Motor neuron (in vitro differentiated cells): Measurements from ENCODE around the gene ITGAL. TPM values are rescaled to one million over a fixed set of nuclear protein-coding genes. Genes with fewer than 3 reads are reported as not detected.

ENCODE experiments used
- ATAC-seq, 8 experiments: fragments of 200-7000 bp; cut with Tn5 transposase; replicated peaks in 6 of 8; 2 replicates each; pipeline ENCODE4 v1.8.0; 2021; ENCODE audit warnings: mild to moderate bottlenecking in 8 of 8, moderate library complexity in 8 of 8
- H3K27ac ChIP-seq, 2 donors: fragments of 250-450 bp; sonication (Bioruptor Pico); 2 replicates each; pipeline ENCODE4 v1.9.0; 2021; ENCODE audit warnings: antibody characterized with exemption in 2 of 2, mild to moderate bottlenecking in 2 of 2, moderate library complexity in 1 of 2
- H3K4me1 ChIP-seq, 2 donors: fragments of 250-450 bp; sonication (Bioruptor Pico); replicated peaks in 1 of 2; 2 replicates each; pipeline ENCODE4 v1.6.1; 2021; ENCODE audit warnings: antibody characterized with exemption in 2 of 2, mild to moderate bottlenecking in 2 of 2, moderate library complexity in 1 of 2
- H3K4me3 ChIP-seq, 5 donors: fragments of 250-450 bp; sonication (Bioruptor Pico); 2 replicates each; pipeline ENCODE4 v1.9.0; 2021; ENCODE audit warnings: antibody characterized with exemption in 5 of 5, mild to moderate bottlenecking in 5 of 5, moderate library complexity in 4 of 5
- WGBS, 10 experiments: fragments of 450-650 bp; shearing (Covaris generic); methylation state at CpG; one replicate each; pipeline ENCODE4 v1.0.0; 2022; 5-methylcytosine and 5-hydroxymethylcytosine counted together
- in situ Hi-C, 9 experiments: fragments of 400-800 bp; cut with MboI; loops; one replicate each; pipeline ENCODE4 v1.15.0; 2021; ENCODE audit warnings: low sequenced_read_pairs in 9 of 9, low pct_unique_long_range_greater_than_20kb in 2 of 9; ENCODE audit not compliant: unreplicated experiment in 9 of 9
- total RNA-seq, 8 experiments: library from RNA; unstranded; fragments of 300-600 nt; gene quantifications; 2 replicates each; pipeline versions ENCODE4 v1.2.3 to v1.2.4, GENCODE V29; 2022

The ITGAL gene
- total RNA-seq, 8 experiments from 2014 or later: 0.05 to 1.9 (median 0.52) TPM

GRCh38 chr16:30526823-30527634, 54.5 kb downstream of the ITGAL start:
- Histone ChIP-seq H3K27ac (peak overlapping the region; percentile 96 to 99), H3K4me1 (peaks cover 6% of the 10 kb centered on the region in 2 donors), H3K4me3 (peak overlapping the region; percentile 63 to 96 (median 84))
- in situ Hi-C loops: no loop called here
- peak; percentile 84 to 92 (median 88) for ATAC-seq
- 0% methylated on average over 1 of the region's 79 CpGs; no CpG with 5 or more reads in 8 of the 10 experiments for WGBS, 10 experiments

- Histone ChIP-seq H3K27ac (peak overlapping the region; percentile 18 to 52), H3K4me1 (peaks cover 6% of the 10 kb centered on the region in 2 donors), H3K4me3 (peak overlapping the region; percentile 9 to 90 (median 63))
- peak in 2 of 8 experiments; percentile 0 for ATAC-seq
- 0 to 82% (median 48%) methylated on average over 1 to 10 of the region's 14 CpGs; no CpG with 5 or more reads in 1 of the 10 experiments for WGBS, 10 experiments
- in situ Hi-C loops: no loop called here
These were observed 55.2 kb downstream of the ITGAL start for GRCh38 chr16:30527635-30528178.

GRCh38 chr16:30528799-30529457, 56.4 kb downstream of the ITGAL start:
- WGBS, 10 experiments: 0 to 100% (median 90%) methylated on average over 1 to 3 of the region's 4 CpGs; no CpG with 5 or more reads in 3 of the 10 experiments
- H3K4me1 ChIP-seq: peaks cover 13 to 15% of the 10 kb centered on the region in 2 donors
- no peak overlapping the region for H3K4me3 ChIP-seq
- in situ Hi-C loops: no loop called here
- H3K27ac ChIP-seq: no peak overlapping the region
- no peak for ATAC-seq

GRCh38 chr16:30530163-30531037, 57.9 kb downstream of the ITGAL start:
- no peak for ATAC-seq

GRCh38 chr16:30532285-30533145, 60.0 kb downstream of the ITGAL start:
- no peak for ATAC-seq
- 85 to 100% (median 97%) methylated on average over 1 to 27 of the region's 57 CpGs; no CpG with 5 or more reads in 7 of the 10 experiments for WGBS, 10 experiments
- H3K27ac ChIP-seq: no peak overlapping the region
- no peak overlapping the region for H3K4me3 ChIP-seq
- H3K4me1 ChIP-seq: peaks cover 20 to 27% of the 10 kb centered on the region in 2 donors
- in situ Hi-C loops: no loop called here

More at GRCh38 chr16:30530163-30531037, 57.9 kb downstream of the ITGAL start:
- Histone ChIP-seq H3K4me3 (no peak overlapping the region), H3K27ac (no peak overlapping the region), H3K4me1 (peaks cover 14 to 16% of the 10 kb centered on the region in 2 donors)
- in situ Hi-C loops: no loop called here
- 73 to 100% (median 97%) methylated on average over 1 to 8 of the region's 13 CpGs; no CpG with 5 or more reads in 1 of the 10 experiments for WGBS, 10 experiments

- Histone ChIP-seq H3K4me1 (peaks cover 14 to 21% of the 10 kb centered on the region in 2 donors), H3K27ac (no peak overlapping the region), H3K4me3 (no peak overlapping the region)
- 74 to 87% methylated on average over 7 of the region's 11 CpGs; no CpG with 5 or more reads in 8 of the 10 experiments for WGBS, 10 experiments
- no peak for ATAC-seq
- in situ Hi-C loops: no loop called here
These were observed 60.6 kb downstream of the ITGAL start for GRCh38 chr16:30533146-30533522.

GRCh38 chr16:30533748-30534367, 61.3 kb downstream of the ITGAL start:
- H3K4me1 ChIP-seq: peaks cover 14 to 21% of the 10 kb centered on the region in 2 donors
- in situ Hi-C loops: no loop called here
- WGBS, 10 experiments: 0 to 74% (median 35%) methylated on average over 1 to 8 of the region's 29 CpGs; no CpG with 5 or more reads in 2 of the 10 experiments
- peak overlapping the region; percentile 48 to 61 (median 53) for H3K4me3 ChIP-seq
- peak in 2 of 8 experiments; percentile 0 to 3 for ATAC-seq
- peak overlapping the region; percentile 84 to 85 for H3K27ac ChIP-seq

- in situ Hi-C loops: no loop called here
- Histone ChIP-seq H3K4me3 (peak within 1 kb of the TSS; percentile 48 to 61 (median 53)), H3K27ac (peak within 1 kb of the TSS; percentile 84 to 85), H3K4me1 (peaks cover 14 to 21% of the 10 kb centered on the region in 2 donors)
- ATAC-seq: peak; percentile 75 to 89 (median 84)
- WGBS, 10 experiments: 0% methylated on average over 1 to 5 of the region's 70 CpGs; no CpG with 5 or more reads in 6 of the 10 experiments
These were observed 62.0 kb downstream of the ITGAL start, which contains the start of gene ZNF747 for GRCh38 chr16:30534368-30535105. Gene ZNF747 (minus strand): TSS chr16:30534858. CDS start chr16:30534679, 179 bp downstream.

- H3K27ac ChIP-seq: peak overlapping the region; percentile 84 to 85
- in situ Hi-C loops: no loop called here
- ATAC-seq: peak; percentile 2 to 12 (median 6)
These were observed 62.7 kb downstream of the ITGAL start for GRCh38 chr16:30535106-30535776.

GRCh38 chr16:30535777-30536190, 63.2 kb downstream of the ITGAL start:
- H3K27ac ChIP-seq: peak overlapping the region; percentile 84 to 85
- WGBS, 10 experiments: 13 to 100% (median 44%) methylated on average over 1 to 9 of the region's 12 CpGs; no CpG with 5 or more reads in 2 of the 10 experiments
- in situ Hi-C loops: no loop called here
- peaks cover 14 to 21% of the 10 kb centered on the region in 2 donors for H3K4me1 ChIP-seq
- peak overlapping the region; percentile 48 to 61 (median 53) for H3K4me3 ChIP-seq
- peak; percentile 60 to 79 (median 75) for ATAC-seq

More at GRCh38 chr16:30535106-30535776, 62.7 kb downstream of the ITGAL start:
- WGBS, 10 experiments: 0 to 22% (median 7%) methylated on average over 1 to 17 of the region's 18 CpGs; no CpG with 5 or more reads in 1 of the 10 experiments
- Histone ChIP-seq H3K4me1 (peaks cover 14 to 21% of the 10 kb centered on the region in 2 donors), H3K4me3 (peak overlapping the region; percentile 48 to 61 (median 53))
